ENCODE results near the gene ARHGAP10. TPM values are rescaled to one million over a fixed set of nuclear protein-coding genes. Genes with fewer than 3 reads are reported as not detected.

Gene ARHGAP10
- total RNA-seq, 4 donors from 2014 or later: 153 to 404 (median 215) TPM

DNA sequence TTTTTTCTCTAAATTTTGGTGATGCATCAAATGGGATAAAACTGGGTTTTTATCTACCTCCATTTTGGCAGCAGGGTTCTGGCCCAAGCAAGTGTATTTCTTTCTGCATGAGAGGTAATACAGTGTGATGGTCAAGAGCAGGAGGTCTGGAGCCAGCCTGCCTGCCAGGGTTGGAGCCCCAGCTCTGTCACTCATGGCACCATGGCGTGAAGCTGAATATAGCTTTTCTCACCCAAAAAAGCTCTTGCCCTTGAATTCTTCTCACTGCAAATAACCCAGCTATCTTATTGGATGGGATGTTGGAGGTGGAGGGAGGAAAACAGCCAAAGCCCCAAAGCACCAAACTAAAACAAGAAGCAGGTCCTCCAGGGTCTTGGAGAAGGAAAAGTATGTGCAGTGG lies 218.4 kb downstream of the ARHGAP10 start:
- 80 to 100% methylated on average over 1 of the region's 1 CpG for WGBS, 2 donors (ENCODE audit: low coverage in 1 of 2)
- Histone ChIP-seq H3K36me3 (peaks cover 2 to 74% of the 10 kb centered on the region in 2 donors), H3K27ac (peak overlapping the region in 2 of 4 donors; percentile 8 to 25), H3K9me3 (no peaks in the 10 kb centered on the region), H3K4me1 (peaks cover 0 to 34% (median 6%) of the 10 kb centered on the region in 3 donors), H3K4me3 (no peak overlapping the region), H3K27me3 (no peaks in the 10 kb centered on the region)
- TF ChIP-seq, protein P1, sequence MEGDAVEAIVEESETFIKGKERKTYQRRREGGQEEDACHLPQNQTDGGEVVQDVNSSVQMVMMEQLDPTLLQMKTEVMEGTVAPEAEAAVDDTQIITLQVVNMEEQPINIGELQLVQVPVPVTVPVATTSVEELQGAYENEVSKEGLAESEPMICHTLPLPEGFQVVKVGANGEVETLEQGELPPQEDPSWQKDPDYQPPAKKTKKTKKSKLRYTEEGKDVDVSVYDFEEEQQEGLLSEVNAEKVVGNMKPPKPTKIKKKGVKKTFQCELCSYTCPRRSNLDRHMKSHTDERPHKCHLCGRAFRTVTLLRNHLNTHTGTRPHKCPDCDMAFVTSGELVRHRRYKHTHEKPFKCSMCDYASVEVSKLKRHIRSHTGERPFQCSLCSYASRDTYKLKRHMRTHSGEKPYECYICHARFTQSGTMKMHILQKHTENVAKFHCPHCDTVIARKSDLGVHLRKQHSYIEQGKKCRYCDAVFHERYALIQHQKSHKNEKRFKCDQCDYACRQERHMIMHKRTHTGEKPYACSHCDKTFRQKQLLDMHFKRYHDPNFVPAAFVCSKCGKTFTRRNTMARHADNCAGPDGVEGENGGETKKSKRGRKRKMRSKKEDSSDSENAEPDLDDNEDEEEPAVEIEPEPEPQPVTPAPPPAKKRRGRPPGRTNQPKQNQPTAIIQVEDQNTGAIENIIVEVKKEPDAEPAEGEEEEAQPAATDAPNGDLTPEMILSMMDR (IDR thresholded peaks at IDR 0.05): no peak
- TF ChIP-seq POLR2AphosphoS5 (IDR thresholded peaks at IDR 0.05) (no peak), EP300 (IDR thresholded peaks at IDR 0.05) (no peak), POLR2A (IDR thresholded peaks at IDR 0.05) (no peak)
- no peak for ATAC-seq

DNA sequence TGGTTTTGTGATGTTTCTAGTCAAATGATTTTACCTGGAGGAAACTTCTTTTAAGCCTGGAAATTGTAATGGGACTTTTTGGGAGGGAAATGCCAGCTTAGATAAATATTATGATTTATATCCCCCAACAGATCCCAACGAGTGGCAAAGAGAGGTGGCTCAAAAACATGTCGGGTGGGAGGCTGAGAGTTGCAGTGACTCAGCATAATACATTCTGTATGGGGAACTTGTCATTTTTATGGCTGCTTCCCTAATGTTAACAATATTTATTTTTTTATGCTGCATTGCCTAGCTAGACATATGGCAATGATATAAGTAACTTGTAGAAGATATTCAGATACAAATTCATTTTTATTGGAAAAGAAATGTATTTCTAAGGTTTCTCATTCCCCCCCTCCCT lies 219.0 kb downstream of the ARHGAP10 start:
- 11 to 32% methylated on average over 2 of the region's 2 CpGs for WGBS, 2 donors (ENCODE audit: low coverage in 1 of 2)
- Histone ChIP-seq H3K36me3 (peaks cover 2 to 74% of the 10 kb centered on the region in 2 donors), H3K4me1 (peaks cover under 1 to 39% (median 11%) of the 10 kb centered on the region in 3 donors), H3K9me3 (no peaks in the 10 kb centered on the region), H3K4me3 (no peak overlapping the region), H3K27me3 (no peaks in the 10 kb centered on the region), H3K27ac (peak overlapping the region in 1 of 4 donors; percentile 25)
- TF ChIP-seq POLR2A (IDR thresholded peaks at IDR 0.05): no peak
- TF ChIP-seq POLR2AphosphoS5 (IDR thresholded peaks at IDR 0.05): no peak
- TF ChIP-seq, protein P1 (IDR thresholded peaks at IDR 0.05): no peak
- TF ChIP-seq EP300 (IDR thresholded peaks at IDR 0.05): no peak
- ATAC-seq: no peak

DNA sequence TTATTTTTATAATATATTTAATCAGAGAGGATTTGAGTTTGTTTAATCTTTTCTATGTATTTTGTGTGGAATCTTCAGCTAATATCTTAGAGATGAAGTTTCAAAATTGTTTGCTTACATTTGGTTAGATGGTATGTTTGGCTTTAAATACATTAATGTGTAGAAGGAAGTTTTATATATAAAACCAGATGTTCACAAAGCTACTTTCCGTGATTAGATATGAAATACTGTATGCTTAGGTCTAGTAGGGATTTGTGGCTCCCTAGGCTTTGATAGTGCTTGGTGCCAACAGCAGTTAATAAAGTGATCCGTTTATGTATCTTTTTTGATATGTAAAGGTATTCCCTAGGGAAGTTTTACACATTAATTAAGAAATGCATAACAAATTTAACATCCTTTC lies 223.0 kb downstream of the ARHGAP10 start:
- H3K27ac ChIP-seq: peak overlapping the region in 1 of 4 donors; percentile 8
- no peak for ATAC-seq
- peaks cover 0 to 34% of the 10 kb centered on the region in 2 donors for H3K36me3 ChIP-seq
- 79 to 97% methylated on average over 2 of the region's 2 CpGs for WGBS, 2 donors (ENCODE audit: low coverage in 1 of 2)
- H3K27me3 ChIP-seq: no peaks in the 10 kb centered on the region
- peaks cover 12 to 61% (median 21%) of the 10 kb centered on the region in 3 donors for H3K4me1 ChIP-seq
- no peak overlapping the region for H3K4me3 ChIP-seq
- no peak for TF ChIP-seq EP300 (IDR thresholded peaks at IDR 0.05)
- TF ChIP-seq POLR2AphosphoS5 (IDR thresholded peaks at IDR 0.05): no peak
- no peak for TF ChIP-seq POLR2A (IDR thresholded peaks at IDR 0.05)
- TF ChIP-seq, protein P1 (IDR thresholded peaks at IDR 0.05): no peak
- no peaks in the 10 kb centered on the region for H3K9me3 ChIP-seq

DNA sequence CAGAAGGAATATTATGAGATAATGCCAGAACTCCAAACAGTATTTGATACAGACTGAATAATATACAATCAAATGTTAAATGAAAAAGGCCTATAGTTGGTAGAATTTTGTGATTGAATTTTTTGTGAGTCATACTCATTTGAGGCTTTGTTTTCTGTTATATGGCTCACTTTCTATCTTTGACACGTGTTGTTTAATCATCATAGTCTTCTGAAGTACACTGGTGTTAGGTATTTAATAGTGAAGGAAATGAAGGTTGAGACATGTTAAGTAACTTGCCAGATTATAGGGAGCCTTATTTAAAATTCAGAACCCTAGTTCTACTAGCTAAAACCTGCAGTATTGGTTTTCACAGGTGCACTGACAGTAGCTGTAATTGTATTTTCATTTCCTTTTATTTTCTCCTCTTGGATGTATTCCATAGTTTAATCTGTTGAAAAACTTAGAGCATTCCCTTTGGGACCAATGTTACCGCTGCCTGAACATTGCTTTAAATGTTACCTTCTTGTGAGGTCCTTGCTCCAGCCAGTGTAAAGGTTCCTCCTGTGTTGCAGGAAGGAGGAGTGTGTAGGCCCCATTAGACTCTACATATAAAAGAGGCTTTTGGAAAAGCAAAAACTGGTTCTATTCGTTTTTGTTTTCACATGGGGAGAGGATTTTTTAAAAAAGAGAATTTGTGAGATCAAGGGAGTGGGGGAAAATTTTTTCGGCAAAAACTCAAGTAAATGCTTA lies 224.1 kb downstream of the ARHGAP10 start:
- Histone ChIP-seq H3K4me3 (no peak overlapping the region), H3K9me3 (no peaks in the 10 kb centered on the region), H3K27me3 (no peaks in the 10 kb centered on the region), H3K36me3 (peaks cover 0 to 26% of the 10 kb centered on the region in 2 donors), H3K27ac (peak overlapping the region in 3 of 4 donors; percentile 8 to 40 (median 19)), H3K4me1 (peaks cover 12 to 53% (median 21%) of the 10 kb centered on the region in 3 donors)
- no peak for ATAC-seq
- WGBS, 2 donors (ENCODE audit: low coverage in 1 of 2): 10 to 15% methylated on average over 4 of the region's 4 CpGs
- no peak for TF ChIP-seq POLR2A (IDR thresholded peaks at IDR 0.05)
- no peak for TF ChIP-seq EP300 (IDR thresholded peaks at IDR 0.05)
- TF ChIP-seq, protein P1 (IDR thresholded peaks at IDR 0.05): no peak
- TF ChIP-seq POLR2AphosphoS5 (IDR thresholded peaks at IDR 0.05): no peak

DNA sequence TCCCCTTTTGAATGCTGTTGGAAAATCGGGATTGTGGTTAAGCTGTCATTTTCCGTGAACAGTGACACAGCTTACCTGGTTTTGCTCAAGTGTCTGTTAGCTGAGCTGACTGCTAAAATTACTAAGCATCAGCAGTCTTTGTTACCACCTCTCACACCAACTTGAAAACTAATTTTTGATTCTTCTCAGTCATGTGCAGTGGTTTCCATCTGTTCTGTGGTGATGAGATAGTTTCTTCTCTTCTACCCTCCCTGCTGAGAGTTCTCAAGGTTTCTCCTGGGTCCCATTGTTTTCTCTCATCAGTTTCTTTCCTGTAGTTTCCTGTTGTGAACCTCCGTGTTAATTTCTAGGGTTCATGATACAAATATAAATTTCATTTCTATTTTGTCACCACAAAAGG lies 225.6 kb downstream of the ARHGAP10 start:
- Histone ChIP-seq H3K4me3 (no peak overlapping the region), H3K27ac (peak overlapping the region in 1 of 4 donors; percentile 8), H3K36me3 (peaks cover 0 to 26% of the 10 kb centered on the region in 2 donors), H3K4me1 (peaks cover 12 to 59% (median 21%) of the 10 kb centered on the region in 3 donors), H3K9me3 (no peaks in the 10 kb centered on the region), H3K27me3 (no peaks in the 10 kb centered on the region)
- 74 to 78% methylated on average over 3 of the region's 3 CpGs for WGBS, 2 donors (ENCODE audit: low coverage in 1 of 2)
- TF ChIP-seq POLR2A (IDR thresholded peaks at IDR 0.05): no peak
- ATAC-seq: no peak

Measured in gastroesophageal sphincter (tissue), 4 donors.